Heart right ventricle (tissue), 16 donors: ENCODE results near the gene HNRNPAB. TPM values are rescaled to one million over a fixed set of nuclear protein-coding genes. Genes with fewer than 3 reads are reported as not detected.

Experiments
- ATAC-seq, 8 donors: fragments of 200-7000 bp; cut with Tn5 transposase; one replicate each; pipeline ENCODE4 v1.9.1; 2020; ENCODE audit warnings: mild to moderate bottlenecking in 8 of 8, moderate library complexity in 8 of 8, moderate number of reproducible peaks in 1 of 8
- DNase-seq, 2 donors: peaks; one replicate each; pipeline ENCODE4 v3.0.0-alpha.2; 2020
- H3K27ac ChIP-seq, 10 donors: fragments of 200-600 bp; sonication (generic) in 2 of 10; one replicate each; pipeline versions ENCODE4 v1.5.0 to v1.8.0; 2020 to 2022; ENCODE audit warnings: mild to moderate bottlenecking in 3 of 10
- H3K27me3 ChIP-seq, 7 donors: fragments of 200-600 bp; one replicate each; pipeline ENCODE4 v1.8.0; 2021 to 2022; ENCODE audit warnings: mild to moderate bottlenecking in 2 of 7
- H3K36me3 ChIP-seq, 9 donors: fragments of 200-600 bp; sonication (generic) in 1 of 9; one replicate each; pipeline versions ENCODE4 v1.5.0 to v1.8.0; 2020 to 2022; ENCODE audit warnings: mild to moderate bottlenecking in 2 of 9
- H3K4me1 ChIP-seq, 9 donors: fragments of 200-600 bp; sonication (generic) in 1 of 9; one replicate each; pipeline versions ENCODE4 v1.5.0 to v1.8.0; 2020 to 2022; ENCODE audit warnings: mild to moderate bottlenecking in 4 of 9
- H3K4me3 ChIP-seq, 10 donors: fragments of 200-600 bp; sonication (generic) in 2 of 10; one replicate each; pipeline versions ENCODE4 v1.5.0 to v1.8.0; 2020 to 2022; ENCODE audit warnings: mild to moderate bottlenecking in 7 of 10, moderate library complexity in 2 of 10
- H3K9me3 ChIP-seq, 11 donors: fragments of 200-600 bp in 10 of 11; sonication (generic) in 2 of 11; one replicate each; pipeline versions ENCODE4 v1.5.0 to v1.8.0; 2013 to 2022; ENCODE audit warnings: mild to moderate bottlenecking in 2 of 11, control low read depth in 1 of 11, moderate library complexity in 1 of 11
- CTCF ChIP-seq, 9 donors: fragments of 200-600 bp; sonication (generic) in 2 of 9; IDR thresholded peaks; one replicate each; pipeline versions ENCODE4 v1.5.0 to v1.8.0; 2021 to 2022; ENCODE audit warnings: antibody characterized with exemption in 9 of 9, mild to moderate bottlenecking in 5 of 9, moderate library complexity in 1 of 9
- WGBS, 2 donors: extraction: QIAGEN DNeasy Blood & Tissue Kit; methylation state at CpG; one replicate each; pipeline ENCODE4 v1.1.7; 2013; ENCODE audit warnings: inconsistent platforms in 1 of 2; 5-methylcytosine and 5-hydroxymethylcytosine counted together
- intact Hi-C, 10 donors: fragments of 100-400 bp; cut with DNase I; formaldehyde crosslinking; loops; one replicate each; pipeline versions ENCODE4 v1.11.1 to v1.14.2; 2022
- polyA plus RNA-seq, 2 donors: library from polyadenylated mRNA; stranded (reverse); fragments of 200-250 nt; gene quantifications; one replicate each; pipeline ENCODE4 v1.2.3, GENCODE V29; 2013
- total RNA-seq, 10 donors: library from RNA; stranded (reverse); fragmentation: NEBNext Ultra II Directional in 3 of 10; extraction: Animal tissue kit (Norgen Biotek cat#: 25700) in 3 of 10; gene quantifications; one replicate each; pipeline versions ENCODE4 v1.2.1 to v1.2.4, GENCODE V29; 2021 to 2023
- donor health status: Arrhythmogenic right ventricular cardiomyopathy.
- donor health status: ischemic (EF 13 %, LVEDD 7.1; RV severe dilation, severe dysfunction).
- donor health status: healthy with polysubstance abuse.
- donor health status: DM: no; HTN: yes; CAD: no.
- donor health status: DM: no; HTN: no; CAD: no.
- donor health status: ischemic (EF 25% LVEDD 6.9; RV normal size, moderate dysfunction).
- donor health status: ischemic (EF 25% LVEDD 5.7; RV mildly dilated, moderate dysfunction).
- donor health status: healthy.
- donor health status: DM: yes; HTN: yes; CAD: no.
- donor health status: Ischemic cardiomyopathy.
- donor health status: ischemic (EF 35%, LVEDD 5.7; RV mildly dilated, moderate dysfunction).
- donor health status: nonischemic (EF 11% LVEDD 7.7; RV severe dilation, severe dysfunction).
- donor health status: DM: yes; HTN: yes; CAD: no.
- donor health status: PGD.
- donor health status: ischemic (EF 29% LVEDD 5.4; RV normal size, mild dysfunction).
- donor health status: nonischemic (EF 23%, LVEDD 6.1; RV moderate dilation, normal function).

HNRNPAB gene
- total and polyA plus RNA-seq, 12 donors, result 70.8 to 140 (median 81.9) TPM

DNA sequence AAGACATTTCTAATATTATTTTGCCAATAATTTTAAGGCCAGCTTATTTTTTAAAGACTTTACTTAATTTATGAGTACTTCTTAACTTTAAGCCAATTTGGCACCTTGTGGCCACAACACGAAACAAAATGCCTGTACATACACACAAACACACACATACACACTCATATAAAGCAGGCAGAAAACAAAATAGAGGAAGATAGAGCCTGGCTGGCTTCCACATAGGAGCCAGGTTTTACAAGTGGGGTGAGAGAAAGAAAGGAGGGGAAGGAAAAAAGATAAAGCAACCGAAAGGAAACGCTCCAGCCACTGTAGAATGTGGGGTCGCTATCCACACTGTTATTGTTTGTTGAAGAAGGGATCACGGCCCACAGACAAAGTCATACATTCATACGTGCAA, 27.5 kb upstream of the HNRNPAB start:
- intact Hi-C loops, result no loop called here
- H3K27me3 ChIP-seq, result peaks cover 0 to 17% (median 0%) of the 10 kb centered on the region in 7 donors
- H3K4me3 ChIP-seq, result no peak overlapping the region
- H3K9me3 ChIP-seq, result peaks cover 0 to 6% (median 0%) of the 10 kb centered on the region in 11 donors
- no peak for ATAC-seq
- no peaks in the 10 kb centered on the region for H3K36me3 ChIP-seq
- 56 to 70% methylated on average over 6 of the region's 6 CpGs for WGBS, 2 donors
- H3K27ac ChIP-seq, result no peak overlapping the region
- no peak for DNase-seq
- TF ChIP-seq CTCF (IDR thresholded peaks at IDR 0.05), result no peak
- H3K4me1 ChIP-seq, result peaks cover 0 to 2% (median 0%) of the 10 kb centered on the region in 9 donors

DNA sequence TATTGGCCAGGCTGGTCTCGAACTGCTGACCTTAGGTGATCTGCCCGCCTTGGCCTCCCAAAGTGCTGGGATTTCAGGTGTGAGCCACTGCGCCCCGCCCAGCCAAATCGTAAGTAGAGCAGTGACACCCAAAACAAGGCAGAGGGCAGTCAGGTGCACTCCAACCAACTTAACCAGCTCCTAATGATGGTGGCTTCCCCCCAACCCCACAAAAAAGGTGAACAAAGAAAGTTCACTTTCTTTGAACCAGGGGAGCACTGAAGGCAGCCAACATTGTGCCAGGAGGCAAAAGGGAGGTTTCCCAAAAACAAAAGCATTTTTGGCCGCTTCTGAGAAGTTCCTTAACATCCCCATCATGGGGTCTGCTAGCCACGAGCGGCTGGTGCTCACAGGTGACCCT, 26.8 kb upstream of the HNRNPAB start:
- 83 to 85% methylated on average over 8 of the region's 8 CpGs for WGBS, 2 donors
- Histone ChIP-seq H3K27me3 (peaks cover 0 to 24% (median 0%) of the 10 kb centered on the region in 7 donors), H3K4me1 (peaks cover 0 to 10% (median 0%) of the 10 kb centered on the region in 9 donors), H3K27ac (no peak overlapping the region), H3K9me3 (peaks cover 0 to 6% (median 0%) of the 10 kb centered on the region in 11 donors), H3K36me3 (no peaks in the 10 kb centered on the region), H3K4me3 (no peak overlapping the region)
- no peak for TF ChIP-seq CTCF (IDR thresholded peaks at IDR 0.05)
- DNase-seq (no peak), ATAC-seq (no peak)
- intact Hi-C loops, result no loop called here

DNA sequence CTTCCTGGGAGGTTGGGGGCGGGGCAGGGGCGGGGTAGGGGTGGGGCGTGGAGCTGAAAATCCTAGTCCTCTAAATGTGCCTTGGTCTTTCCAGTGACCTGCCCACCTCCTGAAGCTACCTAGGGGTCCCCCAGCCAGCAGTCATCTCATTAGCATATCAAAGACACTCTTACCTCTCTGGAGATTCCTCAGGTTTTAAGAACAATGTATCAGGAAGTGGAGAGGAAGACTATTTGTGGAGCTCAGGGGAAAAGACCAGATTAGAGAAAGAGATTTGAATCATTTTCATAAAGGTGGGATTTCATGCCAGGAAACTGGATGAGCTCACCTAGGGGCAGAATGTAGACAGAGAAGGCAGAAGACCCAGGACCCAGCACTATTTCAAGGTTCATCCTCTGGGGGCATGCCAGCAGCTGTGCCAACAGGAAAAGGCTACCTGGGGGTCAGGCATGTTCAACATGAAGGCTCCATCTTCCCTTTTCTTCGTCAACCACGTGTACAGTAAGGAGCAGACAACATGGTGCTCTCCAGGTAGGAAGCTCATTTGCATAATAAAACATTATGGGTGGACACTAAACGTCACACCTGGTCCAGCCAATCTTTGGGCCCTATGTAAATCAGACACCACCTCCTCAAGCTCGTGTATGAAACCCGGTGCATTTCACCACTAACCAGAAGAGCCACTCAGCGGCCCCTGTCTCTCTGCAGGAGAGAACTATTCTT, 24.0 kb upstream of the HNRNPAB start:
- no peak overlapping the region for H3K4me3 ChIP-seq
- intact Hi-C loops, result no loop called here
- H3K27ac ChIP-seq, result no peak overlapping the region
- 26 to 30% methylated on average over 9 of the region's 9 CpGs for WGBS, 2 donors
- DNase-seq, result no peak
- H3K36me3 ChIP-seq, result no peaks in the 10 kb centered on the region
- no peak for ATAC-seq
- peaks cover 0 to 12% (median 0%) of the 10 kb centered on the region in 9 donors for H3K4me1 ChIP-seq
- no peak for TF ChIP-seq CTCF (IDR thresholded peaks at IDR 0.05)
- H3K9me3 ChIP-seq, result peaks cover 0 to 6% (median 0%) of the 10 kb centered on the region in 11 donors
- H3K27me3 ChIP-seq, result peaks cover 0 to 21% (median 0%) of the 10 kb centered on the region in 7 donors

GRCh38 chr5:178182158-178182876, 22.0 kb upstream of the HNRNPAB start:
- Histone ChIP-seq H3K4me1 (peaks cover 0 to 12% (median 0%) of the 10 kb centered on the region in 9 donors), H3K27me3 (peaks cover 0 to 21% (median 0%) of the 10 kb centered on the region in 7 donors), H3K9me3 (peaks cover 0 to 6% (median 0%) of the 10 kb centered on the region in 11 donors), H3K27ac (no peak overlapping the region), H3K36me3 (no peaks in the 10 kb centered on the region), H3K4me3 (no peak overlapping the region)
- ATAC-seq (no peak), DNase-seq (no peak)
- no peak for TF ChIP-seq CTCF (IDR thresholded peaks at IDR 0.05)
- WGBS, 2 donors, result 37 to 42% methylated on average over 4 of the region's 4 CpGs
- intact Hi-C loops, result no loop called here
